OCI-LY3 (cell line): ENCODE data around the gene LIFR.

Experiments
- CTCF ChIP-seq: fragments of 200-600, 300-600 bp; sonication (generic); IDR thresholded peaks from 2 replicates; pipeline ENCODE4 v1.5.1; 2014; ENCODE audit warnings: antibody characterized with exemption, low read length, low read depth
- EZH2phosphoT487 ChIP-seq: fragments of 200-600 bp; shearing (Covaris generic); IDR thresholded peaks from 2 replicates; pipeline ENCODE4 v1.6.1; 2018; ENCODE audit warnings: antibody characterized with exemption, mixed run types, low read depth

GRCh38 chr5:38497946-38498345 lies 58.5 kb downstream of the LIFR start:
- no peak; the same call in 1 of the 2 replicates for TF ChIP-seq CTCF
- TF ChIP-seq EZH2phosphoT487: no peak
